Muscle of leg (tissue), 11 donors: ENCODE measurements around the gene TMEM11. TPM values are rescaled to one million over a fixed set of nuclear protein-coding genes. Genes with fewer than 3 reads are reported as not detected.
A peak's percentile ranks its signal among the peaks of the same experiment; 100 is the strongest.
"Not testable (repeated sequence)": the region's sequence is repeated elsewhere in the genome, so short reads cannot be mapped to it uniquely, and the experiment has no call there.

Source experiments
- DNase-seq: peaks from one replicate; pipeline ENCODE4 v3.0.0; 2013
- H3K27ac ChIP-seq: one replicate; pipeline ENCODE4 v1.5.1; 2013; ENCODE audit warnings: mild to moderate bottlenecking, low read length, control low read depth
- H3K27me3 ChIP-seq: one replicate; pipeline ENCODE4 v1.6.1; 2013; ENCODE audit warnings: low read length; ENCODE audit not compliant: control insufficient read depth, insufficient read depth
- H3K36me3 ChIP-seq: one replicate; pipeline ENCODE4 v1.6.1; 2013; ENCODE audit warnings: low read length; ENCODE audit not compliant: control insufficient read depth, insufficient read depth
- H3K4me1 ChIP-seq: one replicate; pipeline ENCODE4 v1.6.1; 2013; ENCODE audit warnings: low read length; ENCODE audit not compliant: control insufficient read depth, insufficient read depth
- H3K4me3 ChIP-seq: one replicate; pipeline ENCODE4 v1.5.1; 2013; ENCODE audit warnings: low read length, control low read depth
- H3K9me3 ChIP-seq: replicated peaks from 2 replicates; pipeline ENCODE4 v1.6.1; 2013; ENCODE audit warnings: low read depth, low read length; ENCODE audit not compliant: control insufficient read depth
- WGBS: methylation state at CpG from one replicate; pipeline ENCODE4 v1.1.5; 2013; ENCODE audit warnings: missing lambda C conversion rate; ENCODE audit not compliant: insufficient coverage; 5-methylcytosine and 5-hydroxymethylcytosine counted together
- polyA plus RNA-seq, 8 donors: library from polyadenylated mRNA; unstranded; fragments of 120-200 nt; gene quantifications; one replicate each; pipeline versions ENCODE4 v1.2.1 to v1.2.3, GENCODE V29; 2013; ENCODE audit warnings: inconsistent platforms in 1 of 8, low replicate concordance in 1 of 8; ENCODE audit not compliant: insufficient read length in 8 of 8, insufficient read depth in 1 of 8
- total RNA-seq: library from RNA; stranded (reverse); fragments of 120-200 nt; gene quantifications from one replicate; pipeline ENCODE4 v1.2.4, GENCODE V29; 2013

TMEM11 gene
- total and polyA plus RNA-seq, 9 donors: 20.3 to 32.6 (median 28.2) TPM

GRCh38 chr17:21228845-21229244 is 14.9 kb upstream of the TMEM11 start:
- Histone ChIP-seq H3K36me3 (no peaks in the 10 kb centered on the region), H3K27me3 (no peaks in the 10 kb centered on the region), H3K4me1 (peaks cover 8% of the 10 kb centered on the region), H3K9me3 (peaks cover 7% of the 10 kb centered on the region), H3K4me3 (no peak overlapping the region), H3K27ac (no peak overlapping the region)
- DNase-seq: no peak
- WGBS: no CpG with 5 or more reads among the region's 2 CpGs

- peaks cover 7% of the 10 kb centered on the region for H3K9me3 ChIP-seq
- peaks cover 6% of the 10 kb centered on the region for H3K36me3 ChIP-seq
- H3K4me1 ChIP-seq: peaks cover 8% of the 10 kb centered on the region
- 73% methylated on average over 4 of the region's 4 CpGs for WGBS
- H3K4me3 ChIP-seq: no peak overlapping the region
- no peak overlapping the region for H3K27ac ChIP-seq
- no peaks in the 10 kb centered on the region for H3K27me3 ChIP-seq
- DNase-seq: no peak
Observed at GRCh38 chr17:21228111-21228510, 14.2 kb upstream of the TMEM11 start.

- not testable (repeated sequence) for H3K27me3 ChIP-seq, H3K9me3 ChIP-seq, H3K27ac ChIP-seq, H3K4me3 ChIP-seq, H3K4me1 ChIP-seq, DNase-seq
- WGBS: 75% methylated on average over 5 of the region's 11 CpGs
- peaks cover 14% of the 10 kb centered on the region for H3K36me3 ChIP-seq
Observed at GRCh38 chr17:21227277-21227676, 13.3 kb upstream of the TMEM11 start.

- H3K27me3 ChIP-seq: no peaks in the 10 kb centered on the region
- 87% methylated on average over 6 of the region's 6 CpGs for WGBS
Observed at GRCh38 chr17:21223086-21223485, 9.1 kb upstream of the TMEM11 start.

GRCh38 chr17:21218831-21219380 is 4.9 kb upstream of the TMEM11 start:
- Histone ChIP-seq H3K27me3 (no peaks in the 10 kb centered on the region), H3K9me3 (no peaks in the 10 kb centered on the region), H3K4me3 (no peak overlapping the region), H3K4me1 (peaks cover 12% of the 10 kb centered on the region), H3K27ac (no peak overlapping the region), H3K36me3 (peaks cover 39% of the 10 kb centered on the region)
- 93% methylated on average over 2 of the region's 3 CpGs for WGBS
- no peak for DNase-seq

More at GRCh38 chr17:21223086-21223485, 9.1 kb upstream of the TMEM11 start:
- Histone ChIP-seq H3K9me3 (no peaks in the 10 kb centered on the region), H3K4me3 (no peak overlapping the region), H3K27ac (no peak overlapping the region), H3K4me1 (no peaks in the 10 kb centered on the region), H3K36me3 (peaks cover 33% of the 10 kb centered on the region)
- no peak for DNase-seq

- peak; percentile 26 for DNase-seq
- Histone ChIP-seq H3K27ac (no peak overlapping the region), H3K27me3 (no peaks in the 10 kb centered on the region), H3K4me3 (no peak overlapping the region), H3K9me3 (no peaks in the 10 kb centered on the region), H3K36me3 (peaks cover 33% of the 10 kb centered on the region), H3K4me1 (peaks cover 12% of the 10 kb centered on the region)
- 63% methylated on average over 1 of the region's 3 CpGs for WGBS
Observed at GRCh38 chr17:21218101-21218500, 4.1 kb upstream of the TMEM11 start.

GRCh38 chr17:21217346-21217745 is 3.4 kb upstream of the TMEM11 start:
- Histone ChIP-seq H3K36me3 (peaks cover 26% of the 10 kb centered on the region), H3K4me3 (no peak overlapping the region), H3K27ac (no peak overlapping the region), H3K9me3 (no peaks in the 10 kb centered on the region), H3K27me3 (no peaks in the 10 kb centered on the region), H3K4me1 (peaks cover 19% of the 10 kb centered on the region)
- no peak for DNase-seq
- WGBS: no CpG with 5 or more reads among the region's 1 CpG

- Histone ChIP-seq H3K9me3 (no peaks in the 10 kb centered on the region), H3K4me3 (no peak overlapping the region), H3K27ac (no peak overlapping the region), H3K27me3 (no peaks in the 10 kb centered on the region), H3K36me3 (peaks cover 17% of the 10 kb centered on the region), H3K4me1 (peaks cover 31% of the 10 kb centered on the region)
- 79% methylated on average over 4 of the region's 6 CpGs for WGBS
- no peak for DNase-seq
Observed at GRCh38 chr17:21215935-21216334, 2.0 kb upstream of the TMEM11 start.

- H3K27me3 ChIP-seq: no peaks in the 10 kb centered on the region
- peaks cover 41% of the 10 kb centered on the region for H3K4me1 ChIP-seq
- peak overlapping the region; percentile 96 for H3K27ac ChIP-seq
- H3K4me3 ChIP-seq: peak overlapping the region; percentile 98
- H3K9me3 ChIP-seq: no peaks in the 10 kb centered on the region
- H3K36me3 ChIP-seq: peaks cover 22% of the 10 kb centered on the region
- 7% methylated on average over 19 of the region's 23 CpGs for WGBS
- peak; percentile 48 for DNase-seq
Observed at GRCh38 chr17:21214777-21215541, 998 bp upstream of the TMEM11 start.

- WGBS: 0% methylated on average over 35 of the region's 35 CpGs
- Histone ChIP-seq H3K9me3 (no peaks in the 10 kb centered on the region), H3K4me1 (peaks cover 51% of the 10 kb centered on the region), H3K27me3 (no peaks in the 10 kb centered on the region), H3K4me3 (peak overlapping the region; percentile 98), H3K27ac (peak overlapping the region; percentile 96), H3K36me3 (peaks cover 35% of the 10 kb centered on the region)
- DNase-seq: no peak
Observed at GRCh38 chr17:21213638-21214014, 335 bp downstream of the TMEM11 start.
